CD4-positive, alpha-beta T cell treated with Interleukin-21 for 1 hour (primary cell): ENCODE results near the gene SLC2A5.

Experiments
- DNase-seq: peaks from one replicate; pipeline ENCODE4 v3.0.0-alpha.2; 2020

SLC2A5 gene

DNA sequence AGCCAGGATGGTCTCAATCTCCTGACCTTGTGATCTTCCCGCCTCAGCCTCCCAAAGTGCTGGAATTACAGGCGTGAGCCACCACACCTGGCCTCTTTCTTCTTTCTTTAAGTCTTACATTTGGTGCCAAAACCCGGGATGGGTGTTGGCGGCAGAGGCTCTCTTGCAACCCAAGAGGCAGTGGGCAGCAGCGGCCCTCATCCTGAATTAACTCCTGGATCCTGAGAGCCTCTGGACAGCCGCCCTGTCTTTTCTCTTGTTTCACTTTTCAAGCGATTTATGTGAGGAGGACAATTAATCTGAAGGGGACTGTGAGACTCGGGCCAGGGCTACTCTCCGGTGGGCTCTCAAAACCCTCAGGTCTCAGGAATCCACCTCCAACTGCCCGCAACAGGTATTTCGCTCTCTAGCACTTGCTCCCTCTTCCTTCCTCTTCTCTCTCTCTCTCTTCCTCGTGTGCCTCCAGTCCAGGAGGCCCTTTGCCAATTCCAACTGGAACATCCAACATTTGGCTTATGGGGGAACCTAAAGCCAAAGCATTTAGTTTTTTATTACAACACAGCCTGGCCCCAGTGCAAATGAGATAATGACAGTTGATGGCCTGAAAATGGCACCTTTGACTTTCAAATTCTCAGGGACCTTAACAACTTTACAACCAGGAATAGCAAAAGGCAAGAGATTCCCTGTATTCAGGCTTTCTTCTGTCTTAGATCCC lies 18.1 kb upstream of the SLC2A5 start:
- DNase-seq: no peak

DNA sequence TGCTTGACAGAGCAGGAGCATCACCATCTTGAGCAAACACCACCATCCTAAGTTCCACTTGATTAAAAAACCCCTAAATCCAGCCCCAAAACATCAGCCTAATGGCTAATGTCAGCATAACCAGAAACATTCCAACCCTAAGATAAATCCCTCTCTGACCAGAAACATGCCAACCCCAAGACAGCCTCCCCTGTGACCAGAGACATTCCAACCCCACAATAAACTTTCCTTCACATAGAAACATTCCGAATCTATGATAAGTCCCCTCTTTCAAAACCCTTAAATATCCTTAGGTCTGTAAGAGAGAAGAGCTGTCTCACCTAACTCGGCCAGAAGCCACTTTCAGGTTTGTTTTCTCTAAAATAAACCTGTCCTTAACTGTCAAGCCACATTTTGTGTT lies 17.4 kb upstream of the SLC2A5 start:
- DNase-seq: no peak

GRCh38 chr1:9086045-9086444 lies 16.6 kb upstream of the SLC2A5 start:
- DNase-seq: no peak

GRCh38 chr1:9085306-9085940 lies 16.0 kb upstream of the SLC2A5 start:
- no peak for DNase-seq

DNA sequence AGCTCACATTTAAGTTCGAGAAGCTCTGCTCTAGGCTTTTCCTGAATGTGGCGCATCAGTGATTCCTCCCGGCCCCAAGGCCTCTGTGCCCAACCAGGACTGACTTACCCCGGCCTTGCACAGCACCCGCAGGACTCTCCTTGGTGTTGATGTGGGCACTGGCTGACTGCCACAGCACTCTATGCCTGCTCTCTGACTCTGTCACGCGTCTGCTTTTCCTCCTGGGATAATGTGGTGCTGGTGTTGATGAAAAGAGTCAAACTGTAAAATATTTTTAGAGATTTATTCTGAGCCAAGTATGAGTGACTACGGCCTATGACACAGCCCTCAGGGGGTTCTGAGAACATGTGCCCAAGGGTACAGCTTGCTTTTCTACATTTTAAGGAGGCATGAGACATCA lies 15.5 kb upstream of the SLC2A5 start:
- no peak for DNase-seq

GRCh38 chr1:9081473-9081872 lies 12.0 kb upstream of the SLC2A5 start:
- no peak for DNase-seq

GRCh38 chr1:9080705-9081291 lies 11.4 kb upstream of the SLC2A5 start:
- no peak for DNase-seq

- no peak for DNase-seq
Observed at GRCh38 chr1:9079988-9080704, 10.7 kb upstream of the SLC2A5 start.

DNA sequence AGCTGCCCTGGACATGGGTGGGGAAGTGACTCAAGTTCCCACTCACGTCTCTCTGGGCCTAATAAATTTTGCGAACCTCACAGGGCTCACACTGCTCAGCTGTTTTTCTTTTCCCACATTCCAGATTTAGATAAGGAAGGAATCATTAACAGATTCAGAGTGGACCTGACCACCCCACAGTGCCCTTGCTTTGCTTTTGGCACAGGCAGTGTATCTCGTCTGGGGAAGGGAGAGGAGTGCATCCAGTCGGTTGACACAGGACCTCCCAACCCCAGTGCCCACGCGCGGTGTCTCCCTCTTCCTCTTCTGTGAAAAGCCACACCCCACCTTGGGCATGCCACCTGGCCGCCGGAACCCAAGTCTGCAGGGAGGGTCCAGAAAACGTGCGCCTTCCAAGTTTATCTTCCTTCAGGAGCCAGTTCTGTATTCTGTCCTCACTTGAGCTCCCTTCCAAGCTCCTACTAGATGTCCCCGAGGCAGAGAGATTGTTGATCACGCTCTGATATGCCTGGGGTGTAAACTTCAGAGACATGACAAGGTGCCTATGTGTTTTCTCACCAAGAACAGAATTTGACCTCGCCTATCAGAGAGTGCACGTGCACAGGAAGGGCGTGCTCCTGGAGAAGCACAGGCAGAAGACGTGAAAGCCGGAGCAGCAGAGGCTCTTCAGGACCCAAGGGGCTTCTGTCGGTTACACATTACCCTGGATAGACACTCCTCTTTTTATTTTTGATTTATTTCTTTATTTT lies 9.5 kb upstream of the SLC2A5 start:
- no peak for DNase-seq

DNA sequence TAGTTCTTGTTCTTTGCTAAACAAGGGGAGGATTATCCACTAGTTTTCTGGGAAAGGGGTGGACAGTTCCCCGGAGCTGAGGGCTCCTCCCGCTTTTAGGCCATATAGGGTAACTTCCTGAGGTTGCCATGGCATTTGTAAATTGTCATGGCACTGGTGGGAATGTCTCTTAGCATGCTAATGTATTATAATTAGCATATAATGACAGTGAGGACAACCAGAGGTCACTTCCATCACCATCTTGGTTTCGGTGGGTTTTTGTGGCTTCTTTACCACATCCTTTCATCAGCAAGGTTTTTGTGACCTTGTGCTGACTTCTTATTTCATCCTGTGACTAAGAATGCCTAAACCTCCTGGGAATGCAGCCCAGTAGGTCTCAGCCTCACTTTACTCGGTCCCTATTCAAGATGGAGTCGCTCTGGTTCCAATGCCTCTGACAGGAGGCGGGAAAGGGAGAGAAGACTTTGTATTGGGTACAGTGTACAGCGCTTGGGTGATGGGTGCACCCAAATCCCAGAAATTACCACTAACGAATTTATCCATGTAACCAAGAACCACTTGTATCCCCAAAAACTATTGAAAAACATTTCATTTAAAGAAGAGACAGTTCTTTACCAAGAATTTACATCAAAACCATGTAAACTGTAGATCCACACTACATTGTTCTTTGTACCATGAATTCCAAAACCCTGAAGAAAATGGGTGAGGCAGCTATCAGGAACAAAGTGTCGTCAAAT lies 8.7 kb upstream of the SLC2A5 start:
- DNase-seq: no peak

- no peak for DNase-seq
Observed at GRCh38 chr1:9075022-9075421, 5.6 kb upstream of the SLC2A5 start.

GRCh38 chr1:9073143-9073542 lies 3.7 kb upstream of the SLC2A5 start:
- no peak for DNase-seq

- DNase-seq: no peak
Observed at GRCh38 chr1:9071554-9072235, 2.3 kb upstream of the SLC2A5 start.

- no peak for DNase-seq
Observed at GRCh38 chr1:9070486-9070885, 1.1 kb upstream of the SLC2A5 start.

GRCh38 chr1:9068981-9069325 lies 482 bp downstream of the SLC2A5 start:
- DNase-seq: no peak

- DNase-seq: no peak
Observed at GRCh38 chr1:9066945-9067807, 2.3 kb downstream of the SLC2A5 start.

DNA sequence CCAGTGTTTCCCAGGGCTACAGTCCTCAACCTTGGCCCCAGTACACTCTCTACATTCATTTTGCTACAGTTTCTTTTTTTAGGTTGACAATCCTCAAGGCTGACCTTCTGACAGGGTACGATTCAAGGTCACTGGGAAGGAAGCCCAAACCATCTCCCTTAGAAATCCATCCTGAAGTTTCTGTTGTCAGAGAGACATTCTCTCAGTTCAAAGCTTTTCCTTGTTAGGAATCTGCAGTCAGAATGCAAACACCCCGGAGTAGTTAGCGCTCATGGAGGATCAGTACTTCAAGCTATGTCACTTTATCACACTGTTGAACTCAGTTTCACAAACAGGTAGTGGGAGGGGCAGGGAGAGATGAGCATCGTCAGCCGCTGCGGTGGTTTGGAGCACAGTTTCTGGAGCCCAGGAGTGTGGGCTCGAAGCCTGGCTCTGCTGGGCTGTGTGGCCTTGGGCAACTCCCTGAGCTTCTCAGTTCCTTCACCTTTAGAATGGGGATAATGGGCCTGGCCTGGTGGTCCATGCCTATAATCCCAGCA lies 4.2 kb downstream of the SLC2A5 start:
- DNase-seq: no peak

- DNase-seq: no peak
Observed at GRCh38 chr1:9062846-9063245, 6.6 kb downstream of the SLC2A5 start.

DNA sequence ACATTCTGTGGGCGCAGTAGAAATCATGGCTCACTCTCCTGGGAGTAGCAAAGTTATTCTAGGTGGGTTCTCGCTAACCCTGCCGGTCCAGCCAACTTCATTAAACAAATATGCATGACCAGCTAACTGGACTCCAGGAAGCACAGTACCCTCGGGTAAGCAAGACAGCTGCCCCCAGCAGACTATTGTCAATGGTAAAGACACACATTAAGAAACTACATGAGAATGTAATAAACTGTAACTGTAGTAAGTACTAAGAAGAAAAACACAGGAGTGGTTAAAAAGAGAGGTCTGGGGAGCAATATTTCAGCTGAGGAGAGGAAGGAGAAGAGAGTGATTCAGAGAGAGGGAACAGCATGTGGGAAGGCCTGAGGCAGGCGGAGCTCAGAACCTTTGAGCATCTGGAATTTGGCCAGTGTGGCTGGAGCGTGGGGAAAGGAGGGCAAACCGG lies 7.4 kb downstream of the SLC2A5 start:
- no peak for DNase-seq

DNA sequence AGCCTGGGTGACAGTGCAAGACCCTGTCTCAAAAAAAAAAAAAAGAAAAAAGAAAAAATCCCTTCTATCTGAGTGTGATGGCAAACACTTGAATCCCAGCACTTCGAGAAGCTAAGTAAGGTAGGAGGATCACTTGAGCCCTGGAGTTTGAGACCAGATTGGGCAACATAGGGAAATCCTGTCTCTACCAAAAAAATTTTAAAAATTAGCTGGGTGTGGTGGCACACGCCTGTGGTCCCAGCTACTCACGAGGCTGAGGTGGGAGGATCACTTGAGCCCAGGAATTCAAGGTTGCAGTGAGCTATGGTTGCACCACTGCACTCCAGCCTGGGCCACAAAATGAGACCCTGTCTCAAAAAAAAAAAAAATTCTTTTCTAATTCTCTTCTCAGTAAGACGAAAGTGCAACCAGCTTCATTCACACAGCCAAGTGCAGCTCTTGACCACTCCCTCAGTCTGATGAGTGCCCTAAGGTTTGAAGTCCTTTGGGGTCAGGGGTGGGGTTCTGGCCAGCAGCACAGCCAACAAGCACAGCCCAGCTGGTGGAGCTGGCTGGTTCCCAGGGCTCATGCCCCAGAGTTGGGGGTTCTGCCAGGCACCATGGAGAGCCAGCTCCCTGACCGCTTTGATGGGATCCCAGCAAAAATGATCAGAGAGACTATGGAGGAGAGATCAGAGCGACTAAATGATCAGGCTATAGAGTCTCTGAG lies 8.0 kb downstream of the SLC2A5 start:
- DNase-seq: no peak
